Activated naive CD8-positive, alpha-beta T cell treated with anti-CD3 and anti-CD28 coated beads for 36 hours (primary cell): Measurements from ENCODE around the gene LPP. TPM values are rescaled to one million over a fixed set of nuclear protein-coding genes. Genes with fewer than 3 reads are reported as not detected.

Experiments
- DNase-seq: peaks from one replicate; pipeline ENCODE4 v3.0.0; 2021
- H3K27ac Mint-ChIP-seq: one replicate; pipeline ENCODE4 v1.8.0; 2022; ENCODE audit warnings: mild to moderate bottlenecking, moderate library complexity, mixed read lengths
- H3K27me3 Mint-ChIP-seq: one replicate; pipeline ENCODE4 v1.8.0; 2022; ENCODE audit warnings: mild to moderate bottlenecking, mixed read lengths
- H3K36me3 Mint-ChIP-seq: one replicate; pipeline ENCODE4 v1.8.0; 2021; ENCODE audit warnings: mild to moderate bottlenecking, mixed read lengths
- H3K4me1 Mint-ChIP-seq: one replicate; pipeline ENCODE4 v1.8.0; 2021; ENCODE audit warnings: mixed read lengths
- H3K4me3 Mint-ChIP-seq: one replicate; pipeline ENCODE4 v1.8.0; 2022; ENCODE audit warnings: mild to moderate bottlenecking, moderate library complexity, mixed read lengths
- H3K9me3 Mint-ChIP-seq: one replicate; pipeline ENCODE4 v1.8.0; 2022; ENCODE audit warnings: mixed read lengths
- total RNA-seq, 2 experiments: library from RNA; stranded (reverse); gene quantifications; one replicate each; pipeline ENCODE4 v1.2.3, GENCODE V29; 2021

Gene LPP
- total RNA-seq, 2 experiments from 2014 or later, result 15.0 to 15.3 TPM

- Mint-ChIP-seq H3K4me3 (peak overlapping the region; percentile 86), H3K4me1 (peaks cover 46% of the 10 kb centered on the region)
- DNase-seq, result peak; percentile 36
Measured at GRCh38 chr3:188153437-188154013, 432 bp upstream of the LPP start.

GRCh38 chr3:188154809-188155574, 1.0 kb downstream of the LPP start:
- Mint-ChIP-seq H3K27ac (peak overlapping the region; percentile 85), H3K27me3 (peaks cover 4% of the 10 kb centered on the region), H3K36me3 (peaks cover 4% of the 10 kb centered on the region), H3K4me3 (peak overlapping the region; percentile 85), H3K9me3 (no peaks in the 10 kb centered on the region), H3K4me1 (peaks cover 44% of the 10 kb centered on the region)
- DNase-seq, result no peak

More at GRCh38 chr3:188153437-188154013, 432 bp upstream of the LPP start:
- H3K27ac Mint-ChIP-seq, result peak overlapping the region; percentile 83
- H3K36me3 Mint-ChIP-seq, result no peaks in the 10 kb centered on the region
- H3K9me3 Mint-ChIP-seq, result peaks cover 2% of the 10 kb centered on the region
- H3K27me3 Mint-ChIP-seq, result peaks cover 4% of the 10 kb centered on the region

- H3K9me3 Mint-ChIP-seq, result no peaks in the 10 kb centered on the region
- H3K27ac Mint-ChIP-seq, result peak overlapping the region; percentile 66
- H3K36me3 Mint-ChIP-seq, result peaks cover 10% of the 10 kb centered on the region
- DNase-seq, result peak; percentile 13
- H3K4me1 Mint-ChIP-seq, result peaks cover 49% of the 10 kb centered on the region
- H3K27me3 Mint-ChIP-seq, result peaks cover 4% of the 10 kb centered on the region
- peak overlapping the region; percentile 29 for H3K4me3 Mint-ChIP-seq
Measured at GRCh38 chr3:188156056-188156455, 2.1 kb downstream of the LPP start.

- Mint-ChIP-seq H3K4me3 (no peak overlapping the region), H3K27ac (no peak overlapping the region)
Measured at GRCh38 chr3:188157407-188157806, 3.5 kb downstream of the LPP start.

GRCh38 chr3:188157971-188158370, 4.0 kb downstream of the LPP start:
- H3K36me3 Mint-ChIP-seq, result peaks cover 10% of the 10 kb centered on the region
- peaks cover 4% of the 10 kb centered on the region for H3K27me3 Mint-ChIP-seq
- no peak overlapping the region for H3K27ac Mint-ChIP-seq
- H3K4me3 Mint-ChIP-seq, result no peak overlapping the region
- H3K4me1 Mint-ChIP-seq, result peaks cover 42% of the 10 kb centered on the region
- no peak for DNase-seq
- no peaks in the 10 kb centered on the region for H3K9me3 Mint-ChIP-seq

More at GRCh38 chr3:188157407-188157806, 3.5 kb downstream of the LPP start:
- Mint-ChIP-seq H3K36me3 (peaks cover 10% of the 10 kb centered on the region), H3K27me3 (peaks cover 4% of the 10 kb centered on the region), H3K4me1 (peaks cover 46% of the 10 kb centered on the region), H3K9me3 (no peaks in the 10 kb centered on the region)
- no peak for DNase-seq

- Mint-ChIP-seq H3K27ac (no peak overlapping the region), H3K4me1 (peaks cover 41% of the 10 kb centered on the region), H3K9me3 (no peaks in the 10 kb centered on the region), H3K36me3 (peaks cover 10% of the 10 kb centered on the region), H3K4me3 (no peak overlapping the region), H3K27me3 (no peaks in the 10 kb centered on the region)
- DNase-seq, result no peak
Measured at GRCh38 chr3:188158731-188159310, 4.9 kb downstream of the LPP start.

GRCh38 chr3:188160751-188161150, 6.8 kb downstream of the LPP start:
- Mint-ChIP-seq H3K27ac (no peak overlapping the region), H3K9me3 (no peaks in the 10 kb centered on the region), H3K36me3 (peaks cover 13% of the 10 kb centered on the region), H3K4me3 (no peak overlapping the region), H3K27me3 (no peaks in the 10 kb centered on the region), H3K4me1 (peaks cover 49% of the 10 kb centered on the region)
- no peak for DNase-seq

- H3K36me3 Mint-ChIP-seq, result peaks cover 12% of the 10 kb centered on the region
- H3K4me1 Mint-ChIP-seq, result peaks cover 33% of the 10 kb centered on the region
- H3K27ac Mint-ChIP-seq, result no peak overlapping the region
- H3K9me3 Mint-ChIP-seq, result no peaks in the 10 kb centered on the region
- no peak overlapping the region for H3K4me3 Mint-ChIP-seq
- H3K27me3 Mint-ChIP-seq, result no peaks in the 10 kb centered on the region
- DNase-seq, result no peak
Measured at GRCh38 chr3:188164248-188164687, 10.3 kb downstream of the LPP start.

GRCh38 chr3:188165596-188165995, 11.6 kb downstream of the LPP start:
- Mint-ChIP-seq H3K27me3 (no peaks in the 10 kb centered on the region), H3K4me3 (no peak overlapping the region), H3K36me3 (peaks cover 10% of the 10 kb centered on the region), H3K27ac (no peak overlapping the region), H3K4me1 (peaks cover 43% of the 10 kb centered on the region), H3K9me3 (no peaks in the 10 kb centered on the region)
- peak; percentile 12 for DNase-seq

GRCh38 chr3:188166441-188166840, 12.5 kb downstream of the LPP start:
- Mint-ChIP-seq H3K36me3 (peaks cover 7% of the 10 kb centered on the region), H3K27ac (no peak overlapping the region), H3K27me3 (no peaks in the 10 kb centered on the region), H3K4me1 (peaks cover 48% of the 10 kb centered on the region), H3K4me3 (no peak overlapping the region), H3K9me3 (peaks cover 2% of the 10 kb centered on the region)
- DNase-seq, result no peak

GRCh38 chr3:188168186-188168585, 14.2 kb downstream of the LPP start:
- H3K4me3 Mint-ChIP-seq, result no peak overlapping the region
- H3K27ac Mint-ChIP-seq, result no peak overlapping the region
- peaks cover 46% of the 10 kb centered on the region for H3K4me1 Mint-ChIP-seq
- peaks cover 2% of the 10 kb centered on the region for H3K9me3 Mint-ChIP-seq
- DNase-seq, result no peak
- H3K36me3 Mint-ChIP-seq, result peaks cover 7% of the 10 kb centered on the region
- H3K27me3 Mint-ChIP-seq, result no peaks in the 10 kb centered on the region

GRCh38 chr3:188168648-188169047, 14.7 kb downstream of the LPP start:
- H3K4me3 Mint-ChIP-seq, result no peak overlapping the region
- DNase-seq, result no peak
- peaks cover 2% of the 10 kb centered on the region for H3K9me3 Mint-ChIP-seq
- no peaks in the 10 kb centered on the region for H3K27me3 Mint-ChIP-seq
- peaks cover 10% of the 10 kb centered on the region for H3K36me3 Mint-ChIP-seq
- no peak overlapping the region for H3K27ac Mint-ChIP-seq
- H3K4me1 Mint-ChIP-seq, result peaks cover 44% of the 10 kb centered on the region

- peaks cover 14% of the 10 kb centered on the region for H3K36me3 Mint-ChIP-seq
- peak overlapping the region; percentile 79 for H3K27ac Mint-ChIP-seq
- H3K27me3 Mint-ChIP-seq, result no peaks in the 10 kb centered on the region
- peaks cover 41% of the 10 kb centered on the region for H3K4me1 Mint-ChIP-seq
- peak overlapping the region; percentile 29 for H3K4me3 Mint-ChIP-seq
- no peak for DNase-seq
- H3K9me3 Mint-ChIP-seq, result peaks cover 2% of the 10 kb centered on the region
Measured at GRCh38 chr3:188169830-188170455, 16.0 kb downstream of the LPP start.

- Mint-ChIP-seq H3K4me3 (peak overlapping the region; percentile 29), H3K4me1 (peaks cover 34% of the 10 kb centered on the region), H3K9me3 (peaks cover 2% of the 10 kb centered on the region), H3K36me3 (peaks cover 18% of the 10 kb centered on the region), H3K27ac (peak overlapping the region; percentile 79), H3K27me3 (no peaks in the 10 kb centered on the region)
- DNase-seq, result peak; percentile 41
Measured at GRCh38 chr3:188170461-188171459, 16.8 kb downstream of the LPP start.
